ENCODE data around the gene CDR2.
"Not testable (repeated sequence)": the region's sequence is repeated elsewhere in the genome, so short reads cannot be mapped to it uniquely, and the experiment has no call there.

CDR2 gene

DNA sequence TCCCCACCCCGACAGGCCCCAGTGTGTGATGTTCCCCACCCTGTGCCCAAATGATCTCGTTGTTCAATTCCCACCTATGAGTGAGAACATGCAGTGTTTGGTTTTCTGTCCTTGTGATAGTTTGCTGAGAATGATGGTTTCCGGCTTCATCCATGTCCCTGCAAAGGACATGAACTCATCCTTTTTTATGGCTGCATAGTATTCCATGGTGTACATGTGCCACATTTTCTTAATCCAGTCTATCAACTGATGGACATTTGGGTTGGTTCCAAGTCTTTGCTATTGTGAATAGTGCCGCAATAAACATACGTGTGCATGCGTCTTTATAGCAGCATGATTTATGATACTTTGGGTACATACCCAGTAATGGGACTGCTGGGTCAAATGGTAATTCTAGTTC, 23.4 kb downstream of the CDR2 start:
- not testable (repeated sequence) for DNase-seq

DNA sequence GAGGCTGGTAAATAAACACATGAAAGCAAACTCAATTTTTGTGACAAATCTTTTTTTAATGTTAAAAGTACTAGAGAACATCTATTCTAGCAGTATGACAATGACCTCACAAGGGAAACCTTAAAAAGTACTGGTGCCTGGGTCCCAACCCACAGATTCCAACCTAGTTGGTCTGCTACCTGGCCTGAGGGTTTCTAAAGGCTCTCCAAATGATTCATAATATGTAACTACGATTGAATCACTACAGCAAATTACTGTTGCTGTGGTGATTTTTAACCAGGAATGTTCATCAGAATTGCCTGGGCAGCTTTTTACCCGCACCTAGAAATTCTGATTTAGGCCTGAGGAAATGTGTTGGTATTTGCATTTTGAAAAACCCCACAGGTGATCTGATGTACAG, 26.1 kb downstream of the CDR2 start:
- no peak for DNase-seq

DNA sequence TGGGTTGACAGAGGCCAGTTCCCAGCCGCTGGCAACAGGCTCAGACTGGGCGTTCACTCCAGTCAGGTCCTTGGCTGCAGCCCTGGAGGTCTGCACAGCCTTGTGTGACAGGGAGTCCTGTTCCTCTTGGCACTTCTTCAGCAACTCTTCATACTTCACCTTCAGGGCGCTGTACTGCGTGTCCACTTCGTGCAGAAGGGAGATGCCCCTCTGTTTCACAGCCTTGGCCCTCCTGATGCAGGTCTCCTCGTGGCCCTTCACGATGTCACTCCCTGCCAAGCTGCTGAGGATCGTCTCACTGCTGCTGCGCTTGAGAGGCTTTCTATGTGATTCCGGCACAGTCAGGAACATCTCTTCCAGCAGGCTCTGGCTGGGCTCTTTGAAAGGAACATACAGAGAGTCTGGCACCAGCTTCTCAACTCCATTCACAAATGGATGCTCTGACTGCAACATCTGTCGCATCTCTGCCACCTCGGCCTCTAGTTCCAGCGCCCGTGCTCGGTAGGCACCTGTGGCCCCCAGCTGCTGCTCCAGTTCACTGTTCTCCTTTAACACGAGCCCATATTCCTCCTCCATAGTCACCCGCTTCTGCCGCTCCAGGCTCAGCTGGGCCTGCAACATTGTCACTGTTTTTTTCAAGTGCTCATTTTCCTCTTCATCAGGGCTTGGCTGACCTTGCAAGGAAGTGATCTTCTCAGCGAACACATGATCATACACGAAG, 27.2 kb downstream of the CDR2 start:
- DNase-seq, result no peak

DNA sequence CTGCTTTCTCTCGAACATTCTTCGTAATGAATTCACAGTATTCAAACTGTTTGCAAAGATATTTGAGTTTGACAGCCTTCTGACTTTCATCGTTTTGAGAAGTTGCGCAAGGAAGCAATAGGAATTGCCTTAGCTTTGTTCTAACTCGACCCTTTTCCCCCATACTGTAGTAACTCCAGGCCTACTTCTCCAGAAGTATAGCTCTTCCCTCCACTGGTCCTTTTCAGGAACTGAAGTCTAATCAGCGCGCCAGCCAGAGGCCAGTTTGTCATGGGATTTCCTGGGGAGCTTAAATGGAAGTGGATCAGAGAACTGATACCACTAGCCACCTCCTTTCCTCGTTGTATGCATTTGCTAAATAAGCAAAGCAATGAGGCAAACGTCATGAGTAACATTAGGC, 27.9 kb downstream of the CDR2 start:
- no peak for DNase-seq

DNA sequence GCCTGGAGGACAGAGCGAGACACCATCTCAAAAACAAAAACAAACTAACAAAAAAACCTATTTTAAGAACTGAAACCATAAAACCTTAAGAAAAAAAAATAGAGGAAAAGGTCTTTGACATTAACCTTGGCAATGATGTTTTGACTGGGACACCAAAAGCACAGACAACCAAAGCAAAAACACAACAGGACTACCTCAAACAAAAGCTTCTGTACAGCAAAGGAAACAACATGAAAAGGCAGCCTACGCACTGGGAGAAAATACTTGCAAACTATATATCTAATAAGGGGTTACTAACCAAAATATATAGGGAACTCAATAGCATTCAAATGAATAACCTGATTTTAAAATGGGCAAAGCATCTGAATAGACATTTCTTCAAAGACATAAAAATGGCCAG, 32.3 kb downstream of the CDR2 start:
- DNase-seq, result no peak

DNA sequence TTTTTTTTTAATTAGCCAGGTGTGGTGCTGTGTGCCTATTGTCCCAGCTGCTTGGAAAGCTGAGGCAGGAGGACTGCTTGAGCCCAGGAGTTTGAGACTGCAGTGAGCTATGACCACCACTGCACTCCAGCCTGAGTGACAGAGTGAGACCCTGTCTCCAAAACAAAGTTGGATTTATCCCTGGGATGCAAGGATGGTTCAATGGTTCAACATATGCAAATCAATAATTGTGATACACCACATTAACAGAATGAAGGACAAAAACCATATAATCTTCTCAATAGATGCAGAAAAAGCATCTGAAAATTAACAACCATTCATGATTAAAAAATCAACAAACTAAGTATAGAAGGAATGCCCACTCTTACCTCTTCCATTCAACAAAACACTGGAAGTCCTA, 33.5 kb downstream of the CDR2 start:
- no peak for DNase-seq

DNA sequence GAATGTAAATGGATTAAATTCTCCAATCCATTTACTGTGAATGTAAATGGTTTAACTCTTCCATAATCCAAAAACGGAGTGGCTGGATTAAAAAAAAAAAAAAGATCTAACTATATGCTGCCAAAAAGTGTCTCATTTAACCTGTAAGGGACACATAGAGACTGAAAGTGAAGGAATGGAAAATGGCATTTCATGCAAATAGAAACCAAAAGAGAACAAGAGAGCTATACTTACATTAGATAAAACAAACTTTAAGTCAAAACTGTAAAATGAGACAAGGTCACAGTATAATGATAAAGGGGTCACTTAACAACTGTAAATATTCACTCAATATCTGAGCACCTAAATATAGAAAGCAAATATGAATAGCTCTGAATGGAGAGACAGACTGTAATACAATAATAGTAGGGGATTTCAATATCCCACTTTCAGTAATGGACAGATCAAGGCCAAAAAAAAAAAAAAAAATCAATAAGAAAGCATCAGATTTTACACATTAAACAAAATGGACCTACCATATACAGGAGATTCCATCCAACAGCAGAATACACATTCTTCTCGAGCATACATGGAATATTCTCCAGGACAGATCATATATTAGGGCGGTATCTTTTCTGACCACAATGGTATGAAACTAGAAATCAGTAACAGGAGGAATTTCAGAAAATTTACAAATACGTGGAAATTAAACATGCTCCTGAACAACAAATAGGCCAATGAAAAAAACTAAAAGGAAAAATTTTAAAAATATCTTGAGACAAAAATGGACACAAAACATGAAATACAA, 36.4 kb downstream of the CDR2 start:
- DNase-seq, result no peak

DNA sequence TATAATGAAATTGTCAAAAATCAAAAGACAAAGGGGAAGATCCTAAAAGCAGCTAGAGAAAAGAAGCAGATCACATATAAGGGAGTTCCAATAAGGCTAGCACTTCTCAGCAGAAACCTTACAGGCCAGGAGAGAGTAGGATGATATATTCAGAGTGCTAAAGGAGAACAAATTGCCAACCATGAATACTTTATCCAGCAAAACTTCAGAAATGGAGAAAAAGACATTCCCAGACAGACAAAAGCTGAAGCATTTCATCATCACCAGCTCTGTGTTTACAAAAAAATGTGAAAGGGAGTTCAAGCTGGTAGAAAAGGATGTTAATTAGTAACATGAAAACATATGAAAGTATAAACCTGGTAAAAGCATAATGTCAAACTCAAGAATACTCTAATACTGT, 37.4 kb downstream of the CDR2 start:
- DNase-seq, result no peak

DNA sequence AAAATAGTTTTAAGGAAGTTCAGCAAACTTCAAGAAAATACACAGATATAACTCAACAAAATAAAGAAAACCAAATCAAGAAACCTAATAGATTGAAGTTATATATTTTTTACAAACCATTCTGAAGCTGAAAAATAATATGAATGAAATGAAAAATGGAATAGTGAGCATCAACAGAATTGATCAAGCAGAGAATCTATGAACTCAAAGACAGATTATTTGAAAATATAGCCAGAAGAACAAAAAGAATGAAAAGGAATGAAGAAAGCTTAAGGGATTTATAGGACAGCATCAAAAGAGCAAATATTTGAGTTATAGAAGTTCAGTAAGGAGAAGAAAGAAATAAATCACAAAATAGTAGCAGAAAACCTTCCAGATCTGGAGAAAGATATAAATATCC, 37.8 kb downstream of the CDR2 start:
- no peak for DNase-seq

DNA sequence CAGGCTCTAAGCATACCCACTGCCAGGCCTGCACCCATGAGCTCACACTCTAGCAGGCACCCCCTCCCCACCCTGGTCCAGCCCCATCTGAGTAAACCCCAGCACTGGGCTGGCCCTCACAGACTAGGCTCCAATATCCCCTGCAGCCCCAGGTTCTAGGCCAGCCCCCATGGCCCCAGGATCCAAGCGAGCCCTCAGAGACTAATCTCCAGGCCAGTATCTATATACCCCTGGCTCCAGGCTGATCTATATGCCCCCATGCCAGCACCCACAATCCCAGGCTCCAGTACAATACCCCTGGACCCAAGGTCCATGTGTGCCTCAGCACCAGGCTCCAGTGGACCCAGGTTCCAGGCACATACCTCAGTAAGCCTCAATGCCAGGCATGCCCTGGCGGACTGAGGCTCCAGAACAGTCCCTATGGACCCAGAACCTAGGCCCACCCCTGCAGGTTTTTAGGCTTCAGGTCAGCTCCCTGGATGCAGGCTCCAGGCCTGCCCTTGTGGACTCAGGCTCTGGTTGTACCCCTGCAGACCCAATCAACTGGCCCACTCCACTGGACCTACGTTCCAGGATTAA, 38.7 kb downstream of the CDR2 start:
- no peak for DNase-seq

DNA sequence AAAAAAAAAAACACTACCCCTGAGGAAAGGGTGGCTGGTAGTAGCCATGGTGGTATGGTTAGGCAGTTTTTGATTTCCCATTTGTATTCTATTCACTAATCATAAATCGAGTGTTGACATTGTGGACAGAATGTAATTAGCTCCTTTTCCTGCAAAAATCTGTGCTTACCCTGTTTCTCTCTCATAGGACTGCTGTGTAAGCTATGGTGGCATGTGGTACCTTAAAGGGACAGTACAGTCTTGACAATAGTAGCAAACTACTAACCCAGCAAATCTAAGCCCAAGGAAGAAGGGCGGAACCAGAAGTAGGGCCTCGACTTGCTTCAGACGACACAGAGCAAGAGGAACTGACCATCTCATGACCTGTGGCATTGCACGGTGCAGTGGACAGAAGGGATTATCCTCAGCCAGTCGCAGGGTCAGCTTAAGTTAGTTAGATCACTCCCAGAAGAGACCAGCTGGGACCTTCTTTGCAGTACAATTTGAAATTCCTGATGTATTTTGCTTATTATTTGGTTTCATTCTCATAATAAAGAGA, 40.9 kb downstream of the CDR2 start:
- no peak for DNase-seq

DNA sequence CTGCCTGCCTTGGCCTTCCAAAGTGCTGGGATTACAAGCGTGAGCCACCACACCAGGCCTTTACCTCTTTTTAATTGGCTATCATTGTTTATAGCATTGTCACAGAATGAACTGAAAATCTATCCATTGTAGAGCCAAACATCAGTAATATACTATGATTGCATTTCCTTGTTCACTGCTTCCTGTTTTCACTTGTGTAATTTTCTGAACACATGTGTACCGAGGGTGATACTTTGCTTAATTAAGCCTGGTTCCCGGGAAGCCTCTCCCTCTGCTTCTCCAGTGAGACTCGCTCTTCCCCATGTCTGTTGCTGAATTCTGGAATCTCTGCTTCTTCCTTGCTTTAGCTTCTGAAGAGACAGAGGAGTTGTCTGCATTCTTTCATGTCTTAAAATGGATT, 44.1 kb downstream of the CDR2 start:
- DNase-seq, result no peak

DNA sequence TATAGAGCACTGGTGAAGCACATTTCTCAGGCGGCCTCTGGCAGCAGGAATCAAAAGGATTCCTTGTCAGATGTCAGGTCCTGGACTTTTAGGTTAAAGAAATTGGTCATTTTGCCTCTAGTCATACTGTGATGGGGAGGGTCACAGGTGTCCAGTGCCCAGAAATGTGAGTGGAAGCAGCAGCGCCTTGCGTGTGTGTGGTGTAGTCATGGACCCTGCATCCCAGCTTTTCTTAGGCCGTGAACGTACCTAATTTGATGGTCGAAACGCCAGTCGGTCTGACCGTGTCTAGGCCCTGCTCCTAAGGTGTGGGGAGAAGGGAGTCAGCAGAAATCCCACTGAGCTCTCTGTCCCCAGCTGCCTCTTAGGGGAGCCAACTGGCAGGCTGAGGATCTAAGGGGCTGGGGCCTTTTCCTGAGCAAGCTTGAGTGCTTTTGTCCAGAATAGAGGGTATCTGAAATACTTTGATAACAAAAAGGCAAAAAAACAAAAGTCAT, 45.2 kb downstream of the CDR2 start:
- no peak for DNase-seq

DNA sequence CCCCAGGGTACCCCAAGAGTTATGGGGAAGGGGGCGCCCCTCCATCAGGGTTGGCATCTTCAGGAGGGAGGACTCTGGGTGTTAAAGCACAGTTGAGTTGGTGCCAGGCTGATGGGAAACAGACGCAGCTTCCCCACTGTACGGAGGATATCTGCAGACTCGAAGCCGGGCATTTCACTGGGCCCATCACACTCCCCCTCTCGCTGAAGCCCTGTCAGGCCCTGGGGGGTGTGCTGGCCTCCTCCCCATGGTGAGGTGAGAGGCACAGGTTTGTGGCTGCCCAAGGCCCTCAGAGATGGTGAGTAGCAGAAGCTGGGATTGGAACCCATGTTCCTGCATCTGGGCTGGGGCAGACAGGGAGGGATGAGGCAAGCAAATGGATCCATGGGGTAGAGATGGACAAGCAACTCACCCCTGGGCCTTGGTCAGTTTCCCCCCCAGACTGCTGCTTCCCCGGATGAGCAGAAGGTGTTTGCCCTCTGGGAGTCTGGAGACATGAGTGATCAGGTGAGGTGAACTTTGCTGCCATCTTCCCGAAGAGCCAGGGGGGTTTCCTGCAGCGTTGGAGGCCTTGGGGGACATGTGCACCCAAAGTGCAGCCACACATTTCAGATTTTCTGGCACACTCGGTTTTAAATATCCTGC, 46.2 kb downstream of the CDR2 start:
- DNase-seq, result no peak

DNA sequence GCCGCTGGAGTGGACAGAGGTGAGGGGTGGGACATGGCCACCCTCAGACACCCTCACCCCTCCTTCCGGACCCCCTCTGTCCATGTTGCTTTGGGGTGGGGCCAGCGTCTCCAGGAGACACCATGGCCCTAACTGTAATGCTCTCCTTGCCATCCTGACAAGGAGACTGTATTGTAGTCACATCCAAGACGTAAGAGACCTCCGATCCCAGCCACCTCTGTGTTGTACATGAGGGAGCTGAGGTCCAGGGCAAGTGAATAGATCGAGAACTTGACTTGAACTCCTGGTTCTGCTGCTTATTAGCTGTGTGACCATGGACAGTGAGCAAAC, 47.0 kb downstream of the CDR2 start:
- no peak for DNase-seq

DNA sequence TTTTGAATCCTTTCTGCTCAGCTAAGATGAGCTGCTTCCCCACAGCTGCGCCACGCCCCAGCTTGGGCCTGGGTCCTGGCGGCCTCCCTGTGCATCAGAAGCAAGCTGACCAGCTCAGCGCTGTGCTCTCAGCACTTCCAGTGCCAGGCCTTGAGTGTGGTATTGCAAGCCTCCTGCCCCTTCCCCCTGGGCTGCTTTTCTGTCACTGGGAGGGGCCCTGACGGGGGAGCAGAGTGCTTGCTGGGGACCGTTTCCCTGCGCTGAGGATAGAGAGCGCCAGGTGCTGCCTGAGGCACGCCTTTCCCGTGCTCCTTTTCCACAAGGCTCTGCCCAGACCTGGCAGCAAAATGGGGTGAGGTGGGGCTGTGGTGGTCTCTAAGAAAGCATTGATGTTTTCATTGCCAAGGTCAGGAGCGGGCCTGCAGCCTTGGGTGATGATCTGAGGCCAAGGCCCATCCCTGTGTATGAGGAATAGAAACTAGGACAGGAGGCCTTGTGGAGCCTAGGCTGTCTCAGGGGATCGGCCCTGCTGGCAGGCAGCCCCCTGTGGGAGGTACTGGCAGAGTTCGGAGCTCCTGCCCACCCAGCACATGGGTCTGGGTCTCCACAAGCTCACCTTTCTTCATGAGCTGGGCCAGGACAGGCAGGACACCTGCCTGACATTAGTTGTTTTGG, 47.5 kb downstream of the CDR2 start:
- no peak for DNase-seq

DNA sequence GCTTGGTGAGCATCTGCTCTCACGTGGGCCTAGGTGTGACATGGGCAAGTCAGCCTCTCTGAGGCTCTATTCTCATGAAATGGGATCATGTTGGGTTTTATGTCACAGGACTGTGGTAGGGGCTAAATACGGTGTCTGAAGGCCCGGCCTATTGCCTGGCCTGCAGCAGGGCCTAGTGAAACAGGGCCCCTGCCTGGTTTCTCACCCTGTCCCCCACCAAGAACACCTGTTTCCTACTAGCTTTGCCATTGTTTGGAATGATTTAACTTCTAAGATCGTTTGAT, 48.1 kb downstream of the CDR2 start:
- DNase-seq, result no peak

DNA sequence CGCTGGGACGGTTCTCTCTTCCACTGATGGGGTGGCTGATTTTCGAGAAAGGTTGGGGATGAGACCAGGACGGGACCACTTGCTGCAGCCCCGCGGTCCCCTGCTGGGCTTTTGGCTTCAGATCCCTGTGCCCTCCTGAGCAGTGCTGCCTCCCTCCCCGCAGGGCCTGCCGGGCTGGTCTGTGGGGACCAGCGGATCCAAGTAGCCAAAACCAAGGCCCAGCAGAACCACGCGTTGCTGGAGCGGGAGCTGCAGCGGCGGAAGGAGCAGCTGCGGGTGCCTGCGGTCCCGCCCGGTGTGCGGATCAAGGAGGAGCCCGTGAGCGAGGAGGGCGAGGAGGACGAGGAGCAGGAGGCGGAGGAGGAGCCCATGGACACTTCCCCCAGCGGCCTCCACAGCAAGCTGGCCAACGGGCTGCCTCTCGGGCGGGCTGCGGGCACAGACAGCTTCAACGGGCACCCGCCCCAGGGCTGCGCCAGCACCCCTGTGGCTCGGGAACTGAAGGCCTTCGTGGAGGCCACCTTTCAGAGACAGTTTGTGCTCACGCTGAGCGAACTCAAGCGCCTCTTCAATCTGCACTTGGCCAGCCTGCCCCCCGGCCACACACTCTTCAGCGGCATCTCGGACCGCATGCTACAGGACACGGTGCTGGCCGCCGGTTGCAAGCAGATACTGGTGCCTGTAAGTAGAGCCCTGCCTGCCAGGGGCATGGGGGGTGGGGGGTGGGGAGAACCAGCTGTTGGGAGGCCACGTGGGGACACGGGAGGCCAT, 48.6 kb downstream of the CDR2 start:
- DNase-seq, result no peak

DNA sequence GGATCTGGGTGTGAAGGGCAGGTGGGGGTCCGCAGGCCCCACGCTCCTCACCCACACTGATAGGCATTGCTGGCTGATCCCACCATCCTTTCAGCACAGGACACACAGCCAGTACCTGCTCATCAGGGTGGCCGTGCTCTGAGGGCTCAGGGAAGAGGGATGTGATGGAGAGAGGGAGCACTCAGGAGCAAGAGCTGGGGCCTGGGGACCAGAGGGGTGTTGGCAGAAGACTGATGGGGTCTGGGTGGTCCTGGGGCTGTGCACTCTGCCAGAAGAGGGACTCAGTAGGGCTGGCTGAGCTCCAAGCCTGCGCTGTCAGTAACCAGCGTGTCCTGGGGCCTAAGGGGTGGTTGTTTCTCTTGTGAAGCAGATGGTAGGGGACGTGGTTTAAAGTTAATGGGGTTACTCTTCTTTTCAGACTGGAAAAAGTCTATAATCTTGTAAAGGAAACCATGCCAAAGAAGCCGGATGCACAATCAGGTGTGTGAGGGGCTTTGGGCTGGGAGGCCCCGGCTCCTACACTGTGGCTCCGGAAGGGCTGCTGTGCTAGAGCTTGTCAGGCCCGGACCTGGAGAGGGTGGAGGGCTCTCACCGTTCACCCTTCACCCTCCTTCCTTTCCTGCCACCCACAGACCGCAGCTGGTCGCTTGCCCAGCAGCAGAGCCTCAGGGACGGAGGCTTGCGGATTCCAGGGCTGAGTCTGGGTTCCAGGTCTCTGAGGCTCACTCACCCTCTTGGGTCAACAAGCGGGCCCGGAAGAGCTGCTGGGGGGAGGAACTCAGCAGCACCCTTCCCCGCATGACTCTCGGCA, 49.4 kb downstream of the CDR2 start:
- no peak for DNase-seq

DNA sequence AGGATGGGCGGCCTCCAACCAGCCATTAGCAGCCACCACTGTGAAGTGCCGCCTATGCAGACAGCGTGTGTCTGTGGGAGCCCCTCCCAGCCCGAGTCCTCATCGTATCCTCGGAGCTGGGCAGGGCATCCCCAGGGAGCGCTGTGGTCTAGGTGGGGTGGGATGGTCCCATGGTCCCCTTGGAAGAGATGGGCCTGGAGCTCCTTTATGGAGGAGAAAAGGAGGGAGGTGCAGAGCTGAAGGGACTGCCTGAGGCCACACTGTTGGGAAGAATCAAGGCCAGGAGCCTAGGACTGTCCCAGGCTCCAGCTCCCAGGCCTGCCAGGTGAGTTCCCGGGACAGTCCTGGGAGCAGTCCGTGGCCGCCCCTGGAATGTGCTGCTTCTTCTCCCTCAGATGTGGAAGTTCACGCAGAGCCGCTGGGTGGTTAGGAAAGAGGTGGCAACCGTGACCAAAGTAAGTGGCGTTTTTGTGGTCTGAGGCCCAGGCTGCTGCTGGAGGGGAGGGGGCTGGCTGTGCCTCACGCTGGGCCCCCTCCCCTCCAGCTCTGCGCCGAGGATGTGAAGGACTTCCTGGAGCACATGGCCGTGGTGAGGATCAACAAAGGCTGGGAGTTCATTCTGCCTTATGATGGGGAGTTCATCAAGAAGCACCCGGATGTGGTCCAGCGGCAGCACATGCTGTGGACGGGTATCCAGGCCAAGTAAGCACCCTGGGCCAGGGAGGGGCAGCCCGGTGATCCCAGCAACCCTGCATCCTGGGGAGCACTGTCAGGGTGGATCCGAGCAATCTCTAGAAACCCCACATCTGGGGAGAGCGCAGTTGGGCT, 50.2 kb downstream of the CDR2 start:
- DNase-seq, result no peak
